GM12865 (cell line): ENCODE results near the gene TNXB.

Source experiments
- DNase-seq: peaks from one replicate; pipeline ENCODE4 v3.0.0; 2010; ENCODE audit warnings: low read depth
- H3K4me3 ChIP-seq: 2 replicates; pipeline ENCODE4 v1.5.1; 2011; ENCODE audit warnings: mild to moderate bottlenecking, low read depth, low read length, control low read depth
- TF ChIP-seq, protein P1 (sequence below): IDR thresholded peaks from 2 replicates; pipeline ENCODE4 v1.5.1; 2011; ENCODE audit warnings: low read length, control low read depth, low read depth, inconsistent platforms; ENCODE audit not compliant: insufficient read depth; ENCODE audit errors: missing control alignments

Gene TNXB

GRCh38 chr6:32097364-32097763 is 11.8 kb downstream of the TNXB start:
- TF ChIP-seq, protein P1, sequence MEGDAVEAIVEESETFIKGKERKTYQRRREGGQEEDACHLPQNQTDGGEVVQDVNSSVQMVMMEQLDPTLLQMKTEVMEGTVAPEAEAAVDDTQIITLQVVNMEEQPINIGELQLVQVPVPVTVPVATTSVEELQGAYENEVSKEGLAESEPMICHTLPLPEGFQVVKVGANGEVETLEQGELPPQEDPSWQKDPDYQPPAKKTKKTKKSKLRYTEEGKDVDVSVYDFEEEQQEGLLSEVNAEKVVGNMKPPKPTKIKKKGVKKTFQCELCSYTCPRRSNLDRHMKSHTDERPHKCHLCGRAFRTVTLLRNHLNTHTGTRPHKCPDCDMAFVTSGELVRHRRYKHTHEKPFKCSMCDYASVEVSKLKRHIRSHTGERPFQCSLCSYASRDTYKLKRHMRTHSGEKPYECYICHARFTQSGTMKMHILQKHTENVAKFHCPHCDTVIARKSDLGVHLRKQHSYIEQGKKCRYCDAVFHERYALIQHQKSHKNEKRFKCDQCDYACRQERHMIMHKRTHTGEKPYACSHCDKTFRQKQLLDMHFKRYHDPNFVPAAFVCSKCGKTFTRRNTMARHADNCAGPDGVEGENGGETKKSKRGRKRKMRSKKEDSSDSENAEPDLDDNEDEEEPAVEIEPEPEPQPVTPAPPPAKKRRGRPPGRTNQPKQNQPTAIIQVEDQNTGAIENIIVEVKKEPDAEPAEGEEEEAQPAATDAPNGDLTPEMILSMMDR, result no peak
- DNase-seq, result no peak
- H3K4me3 ChIP-seq, result no peak overlapping the region

GRCh38 chr6:32096394-32097258 is 12.5 kb downstream of the TNXB start:
- TF ChIP-seq, protein P1, result no peak
- DNase-seq, result no peak
- no peak overlapping the region for H3K4me3 ChIP-seq

DNA sequence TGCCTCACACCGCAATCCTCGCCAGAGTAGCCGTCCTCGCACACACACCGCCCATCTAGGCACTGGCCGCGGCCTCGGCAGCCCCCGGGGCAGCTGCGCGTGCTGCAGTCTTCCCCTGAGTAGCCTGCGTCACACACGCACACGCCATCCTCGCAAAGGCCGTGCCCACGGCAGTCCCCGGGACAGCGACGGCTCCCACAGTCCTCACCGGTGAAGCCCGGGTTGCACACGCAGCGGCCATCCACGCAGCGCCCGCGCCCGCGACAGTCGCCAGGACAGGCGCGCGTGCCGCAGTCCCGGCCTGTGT is 13.1 kb downstream of the TNXB start:
- no peak for DNase-seq
- no peak overlapping the region for H3K4me3 ChIP-seq
- TF ChIP-seq, protein P1, result no peak

GRCh38 chr6:32095338-32096086 is 13.6 kb downstream of the TNXB start:
- TF ChIP-seq, protein P1, result no peak
- DNase-seq, result no peak
- H3K4me3 ChIP-seq, result no peak overlapping the region

DNA sequence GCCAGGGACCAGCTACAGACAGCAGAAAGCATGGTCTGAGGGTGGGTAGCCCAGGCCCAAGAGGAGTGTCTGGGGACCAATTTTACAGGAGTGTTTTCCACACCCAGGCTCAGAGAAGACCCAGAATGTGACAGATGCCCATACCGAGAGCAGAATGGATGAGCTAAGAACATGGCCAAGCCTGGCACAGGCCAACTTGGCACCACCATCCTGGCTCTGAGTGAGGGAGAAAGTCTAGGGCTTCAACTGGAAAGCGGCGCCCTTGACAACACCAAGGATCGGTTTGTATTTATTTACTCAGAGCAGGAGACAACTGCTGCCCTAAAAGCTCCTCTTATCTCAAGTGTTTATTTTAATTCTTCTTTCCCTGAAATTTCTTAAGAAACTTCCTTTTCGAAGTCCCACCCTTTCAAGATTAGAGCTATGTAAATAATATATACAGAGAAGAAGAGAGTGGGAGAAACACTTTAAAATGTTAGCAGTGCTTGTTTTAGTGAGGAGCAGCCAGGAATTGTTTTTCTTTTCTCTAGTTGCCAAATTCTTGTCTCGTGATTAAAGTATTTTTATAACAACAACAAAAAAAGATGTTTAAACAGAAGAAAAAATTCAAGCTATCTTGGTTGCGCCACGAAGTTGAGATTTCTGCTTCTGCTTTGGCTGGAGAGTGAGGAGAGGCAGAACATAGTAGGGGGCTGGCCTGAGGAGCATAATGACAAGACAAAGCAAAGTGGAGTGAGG is 16.2 kb downstream of the TNXB start:
- no peak for DNase-seq

DNA sequence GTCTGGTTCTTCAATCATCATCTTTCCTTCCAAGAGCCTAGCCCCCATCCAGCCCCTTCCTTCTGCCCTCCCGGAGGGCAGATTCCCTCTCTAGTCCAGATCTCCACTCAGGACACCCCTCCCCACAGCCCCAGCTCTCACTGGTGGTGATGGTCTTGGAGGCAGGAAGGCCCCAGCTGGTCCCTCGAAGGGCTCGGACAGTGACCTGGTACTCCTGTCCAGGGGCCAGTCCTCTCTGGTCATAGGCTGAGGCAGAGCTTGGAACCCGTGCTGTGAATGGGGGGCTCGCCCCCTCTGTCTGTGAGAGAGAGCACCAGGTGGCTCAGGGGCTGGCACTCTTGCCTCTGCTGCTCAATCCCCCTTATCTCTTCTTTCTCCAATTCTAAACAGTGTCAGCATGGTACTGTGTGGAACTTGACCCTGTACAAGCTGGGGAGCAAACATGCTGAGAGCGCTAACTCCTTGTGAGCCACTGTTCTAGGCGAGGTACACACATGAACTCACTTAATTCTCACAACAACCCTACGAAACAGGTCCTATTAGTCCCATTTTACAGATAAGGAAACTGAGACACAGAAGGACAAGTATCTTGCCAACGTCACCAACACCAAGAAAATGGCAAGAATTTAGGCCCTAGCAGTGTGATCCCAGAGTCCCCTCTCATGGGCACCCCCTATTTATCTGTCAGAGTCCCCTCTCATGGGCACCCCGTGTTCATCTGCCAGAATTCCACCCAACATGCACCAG is 19.9 kb downstream of the TNXB start:
- TF ChIP-seq, protein P1, result no peak
- no peak for DNase-seq
- no peak overlapping the region for H3K4me3 ChIP-seq

More for the DNA sequence above, 16.2 kb downstream of the TNXB start:
- no peak overlapping the region for H3K4me3 ChIP-seq
- TF ChIP-seq, protein P1, result no peak
